ENCODE measurements around the gene ZC3H8. TPM values are rescaled to one million over a fixed set of nuclear protein-coding genes. Genes with fewer than 3 reads are reported as not detected.

The ZC3H8 gene
- total and polyA plus RNA-seq, 2 donors (not counting 3 experiments of a cell fraction or from before 2014, with no cell fraction given): 0.95 to 7.1 TPM

DNA sequence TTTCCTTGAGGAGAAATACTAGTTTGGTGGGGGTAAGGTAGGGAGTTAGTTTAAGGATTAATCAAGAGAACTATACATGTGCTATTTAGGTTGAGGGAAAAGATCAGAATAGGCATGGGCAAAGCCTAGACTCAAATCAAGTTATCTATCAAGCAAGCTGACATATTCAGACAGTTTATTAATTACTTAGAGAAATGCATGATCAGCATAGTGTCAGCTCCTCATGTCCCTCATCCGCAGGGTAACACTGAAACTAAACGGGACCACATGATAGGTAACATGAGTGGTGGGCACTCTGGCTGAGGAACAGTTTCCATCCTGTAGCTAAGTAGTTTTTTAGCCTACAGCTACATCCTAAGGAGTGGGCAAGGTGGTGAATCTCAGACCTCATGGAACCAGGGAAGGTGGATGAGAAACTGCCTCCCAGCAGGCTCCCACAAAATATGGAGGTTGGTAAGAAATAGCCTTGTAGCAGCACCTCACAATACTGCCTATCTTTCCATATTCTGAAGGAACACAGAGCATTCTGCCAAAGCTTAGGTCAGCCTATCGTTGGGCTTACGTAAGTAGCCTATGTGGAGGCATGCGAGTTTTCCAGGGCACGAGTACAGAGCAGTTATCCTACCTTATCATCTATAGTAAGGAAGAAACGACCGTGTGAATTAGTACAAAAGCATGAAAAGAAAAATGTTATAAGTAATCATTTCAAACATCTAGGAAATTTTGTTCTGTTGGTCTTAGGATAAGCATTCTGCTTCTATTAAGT lies 39.0 kb upstream of the ZC3H8 start:
- H3K4me2 ChIP-seq (ENCODE audit: insufficient read depth, low read length): no peak overlapping the region
- FAIRE-seq (no peak), DNase-seq (ENCODE audit: low read depth, low spot score) (no peak)
- no peaks in the 10 kb centered on the region for H3K9me1 ChIP-seq (replicated peaks; ENCODE audit: control insufficient read depth, extremely low read depth, insufficient read depth, low read length)
- H4K20me1 ChIP-seq (replicated peaks; ENCODE audit: control insufficient read depth, extremely low read depth, insufficient read depth, low read length): no peaks in the 10 kb centered on the region
- no peaks in the 10 kb centered on the region for H3K36me3 ChIP-seq (ENCODE audit: control insufficient read depth in 2 of 2, extremely low read depth in 1 of 2, insufficient read depth in 2 of 2, low read length in 2 of 2)
- TF ChIP-seq JUN (IDR thresholded peaks at IDR 0.05; ENCODE audit: borderline replicate concordance, insufficient read depth, insufficient read length, low read depth) (no peak), FOS (IDR thresholded peaks at IDR 0.05; ENCODE audit: borderline replicate concordance, insufficient read depth, low read length) (no peak), MYC (IDR thresholded peaks at IDR 0.05; ENCODE audit: low read depth, low read length) (no peak), GATA2 (IDR thresholded peaks at IDR 0.05; ENCODE audit: insufficient read depth, insufficient read length, low read depth, low read length) (no peak), EZH2 (IDR thresholded peaks at IDR 0.05; ENCODE audit: borderline replicate concordance, low read depth, low read length, severe bottlenecking) (no peak), POLR2AphosphoS5 (IDR thresholded peaks at IDR 0.05; ENCODE audit: insufficient read depth, low read depth, low read length) (no peak), POLR2A (IDR thresholded peaks at IDR 0.05; ENCODE audit: low read depth, low read length) (no peak)
- TF ChIP-seq, protein P1, sequence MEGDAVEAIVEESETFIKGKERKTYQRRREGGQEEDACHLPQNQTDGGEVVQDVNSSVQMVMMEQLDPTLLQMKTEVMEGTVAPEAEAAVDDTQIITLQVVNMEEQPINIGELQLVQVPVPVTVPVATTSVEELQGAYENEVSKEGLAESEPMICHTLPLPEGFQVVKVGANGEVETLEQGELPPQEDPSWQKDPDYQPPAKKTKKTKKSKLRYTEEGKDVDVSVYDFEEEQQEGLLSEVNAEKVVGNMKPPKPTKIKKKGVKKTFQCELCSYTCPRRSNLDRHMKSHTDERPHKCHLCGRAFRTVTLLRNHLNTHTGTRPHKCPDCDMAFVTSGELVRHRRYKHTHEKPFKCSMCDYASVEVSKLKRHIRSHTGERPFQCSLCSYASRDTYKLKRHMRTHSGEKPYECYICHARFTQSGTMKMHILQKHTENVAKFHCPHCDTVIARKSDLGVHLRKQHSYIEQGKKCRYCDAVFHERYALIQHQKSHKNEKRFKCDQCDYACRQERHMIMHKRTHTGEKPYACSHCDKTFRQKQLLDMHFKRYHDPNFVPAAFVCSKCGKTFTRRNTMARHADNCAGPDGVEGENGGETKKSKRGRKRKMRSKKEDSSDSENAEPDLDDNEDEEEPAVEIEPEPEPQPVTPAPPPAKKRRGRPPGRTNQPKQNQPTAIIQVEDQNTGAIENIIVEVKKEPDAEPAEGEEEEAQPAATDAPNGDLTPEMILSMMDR (IDR thresholded peaks at IDR 0.05; ENCODE audit: extremely low read depth in 1 of 2, insufficient read depth in 1 of 2, low read depth in 1 of 2, low read length in 2 of 2): no peak
- TF ChIP-seq, protein P2, sequence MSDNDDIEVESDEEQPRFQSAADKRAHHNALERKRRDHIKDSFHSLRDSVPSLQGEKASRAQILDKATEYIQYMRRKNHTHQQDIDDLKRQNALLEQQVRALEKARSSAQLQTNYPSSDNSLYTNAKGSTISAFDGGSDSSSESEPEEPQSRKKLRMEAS (IDR thresholded peaks at IDR 0.05; ENCODE audit: insufficient read depth, insufficient read length): no peak
- H3K4me1 ChIP-seq (ENCODE audit: control insufficient read depth, extremely low read depth, insufficient read depth, low read length): peaks cover 12% of the 10 kb centered on the region
- H3K27ac ChIP-seq (ENCODE audit: insufficient read depth, low read depth, low read length): no peak overlapping the region
- H2AFZ ChIP-seq (ENCODE audit: low read depth, low read length): no peak overlapping the region
- BruUV-seq (replicated peaks): no TSS peak
- H3K4me3 ChIP-seq (replicated peaks in 1 of 3; ENCODE audit: insufficient read depth in 1 of 3, low read depth in 1 of 3, low read length in 3 of 3): no peak overlapping the region
- dilution Hi-C loops (cut with MboI; ENCODE audit: extremely low pct_ligation_motif_present, low sequenced_read_pairs) (no loop called here), intact Hi-C loops (cut with micrococcal nuclease) (no loop called here)
- POLR2A ChIA-PET: no interaction called here
- H3K9ac ChIP-seq (replicated peaks; ENCODE audit: extremely low read depth, insufficient read depth, low read length): no peak overlapping the region
- no peaks in the 10 kb centered on the region for H3K79me2 ChIP-seq (ENCODE audit: control insufficient read depth, insufficient read depth, low read length)
- no peaks in the 10 kb centered on the region for H3K9me3 ChIP-seq (replicated peaks; ENCODE audit: control insufficient read depth, insufficient read depth, low read length)
- H3K27me3 ChIP-seq (ENCODE audit: control insufficient read depth in 2 of 2, insufficient read depth in 2 of 2, low read length in 2 of 2): no peaks in the 10 kb centered on the region
- CTCF ChIA-PET: no interaction called here
